Tibial nerve (tissue), 4 donors: Measurements from ENCODE around the gene PITPNM2. TPM values are rescaled to one million over a fixed set of nuclear protein-coding genes. Genes with fewer than 3 reads are reported as not detected.
A peak's percentile ranks its signal among the peaks of the same experiment; 100 is the strongest.

Source experiments
- DNase-seq, 2 donors: peaks; one replicate each; pipeline ENCODE4 v3.0.0-alpha.2; 2019; ENCODE audit warnings: low spot score in 2 of 2
- H3K27ac ChIP-seq, 4 donors: fragments of 200-600 bp; sonication (generic) in 3 of 4; one replicate each; pipeline ENCODE4 v1.5.1; 2017 to 2019; ENCODE audit warnings: mild to moderate bottlenecking in 1 of 4
- H3K27me3 ChIP-seq, 2 donors: fragments of 200-600 bp; sonication (generic) in 1 of 2; one replicate each; pipeline versions ENCODE4 v1.5.1 to v1.6.0; 2017 to 2019
- H3K36me3 ChIP-seq, 3 donors: fragments of 200-600 bp; sonication (generic); one replicate each; pipeline ENCODE4 v1.5.1; 2018 to 2019
- H3K4me1 ChIP-seq, 4 donors: fragments of 200-600 bp; sonication (generic) in 3 of 4; one replicate each; pipeline ENCODE4 v1.5.1; 2017 to 2019
- H3K4me3 ChIP-seq, 4 donors: fragments of 200-600 bp; sonication (generic) in 3 of 4; one replicate each; pipeline ENCODE4 v1.5.1; 2017 to 2019; ENCODE audit warnings: mild to moderate bottlenecking in 1 of 4, moderate library complexity in 1 of 4
- H3K9me3 ChIP-seq, 4 donors: fragments of 200-600 bp; sonication (generic) in 3 of 4; one replicate each; pipeline ENCODE4 v1.5.1; 2017 to 2019
- EP300 ChIP-seq, 2 donors: sonication (generic); formaldehyde crosslinking; IDR thresholded peaks; one replicate each; pipeline ENCODE4 v1.6.1; 2017; ENCODE audit warnings: antibody characterized with exemption in 2 of 2, mild to moderate bottlenecking in 1 of 2
- POLR2A ChIP-seq, 2 donors: fragments of 450-650 bp; IDR thresholded peaks; one replicate each; pipeline ENCODE4 v1.6.1; 2017; ENCODE audit warnings: antibody characterized with exemption in 2 of 2, mild to moderate bottlenecking in 2 of 2, moderate library complexity in 2 of 2
- WGBS, 2 donors: methylation state at CpG; one replicate each; pipeline ENCODE4 v1.1.5; 2018; 5-methylcytosine and 5-hydroxymethylcytosine counted together
- total RNA-seq, 4 donors: library from RNA; depleted of rRNA; stranded (reverse); fragments of >200 nt; gene quantifications; one replicate each; pipeline ENCODE4 v1.1.0, GENCODE V29; 2016
- TF ChIP-seq, protein P1 (sequence below), 5 experiments: fragments of 200-600 bp in 3 of 5; fragments of 450-650 bp in 2 of 5; sonication (generic) in 3 of 5; IDR thresholded peaks; one replicate each; pipeline ENCODE4 v1.5.1; 2016 to 2019; ENCODE audit warnings: antibody characterized with exemption in 5 of 5, mild to moderate bottlenecking in 3 of 5, moderate library complexity in 2 of 5

Gene PITPNM2
- total RNA-seq, 4 donors from 2014 or later: 6.1 to 9.8 (median 9.0) TPM

DNA sequence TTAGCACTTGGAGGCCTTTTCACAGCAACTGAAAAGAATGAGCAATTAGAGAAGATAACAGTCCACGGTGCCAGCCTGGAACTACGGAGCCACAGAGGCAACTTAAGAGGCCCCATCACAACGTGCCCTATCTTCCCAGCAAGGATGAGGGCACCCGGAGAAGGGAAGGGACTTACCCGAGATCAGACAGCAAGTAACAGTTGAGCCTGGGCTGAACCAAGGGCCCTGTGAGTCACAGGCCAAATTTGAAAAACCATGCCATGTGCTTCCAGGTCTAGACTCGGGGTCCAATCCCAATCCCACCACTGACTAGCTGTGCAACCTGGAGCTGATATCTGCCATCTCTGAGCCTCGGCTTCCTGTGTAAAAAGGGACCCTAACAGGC is 42.2 kb downstream of the PITPNM2 start:
- no peak for DNase-seq
- Histone ChIP-seq H3K27me3 (no peaks in the 10 kb centered on the region), H3K4me1 (peaks cover 0 to 65% (median 21%) of the 10 kb centered on the region in 4 donors), H3K36me3 (peaks cover 0 to 6% (median 0%) of the 10 kb centered on the region in 3 donors), H3K4me3 (no peak overlapping the region), H3K27ac (no peak overlapping the region), H3K9me3 (no peaks in the 10 kb centered on the region)
- WGBS, 2 donors: 76 to 86% methylated on average over 7 of the region's 7 CpGs
- TF ChIP-seq EP300 (IDR thresholded peaks at IDR 0.05) (no peak), POLR2A (IDR thresholded peaks at IDR 0.05) (no peak)
- TF ChIP-seq, protein P1, sequence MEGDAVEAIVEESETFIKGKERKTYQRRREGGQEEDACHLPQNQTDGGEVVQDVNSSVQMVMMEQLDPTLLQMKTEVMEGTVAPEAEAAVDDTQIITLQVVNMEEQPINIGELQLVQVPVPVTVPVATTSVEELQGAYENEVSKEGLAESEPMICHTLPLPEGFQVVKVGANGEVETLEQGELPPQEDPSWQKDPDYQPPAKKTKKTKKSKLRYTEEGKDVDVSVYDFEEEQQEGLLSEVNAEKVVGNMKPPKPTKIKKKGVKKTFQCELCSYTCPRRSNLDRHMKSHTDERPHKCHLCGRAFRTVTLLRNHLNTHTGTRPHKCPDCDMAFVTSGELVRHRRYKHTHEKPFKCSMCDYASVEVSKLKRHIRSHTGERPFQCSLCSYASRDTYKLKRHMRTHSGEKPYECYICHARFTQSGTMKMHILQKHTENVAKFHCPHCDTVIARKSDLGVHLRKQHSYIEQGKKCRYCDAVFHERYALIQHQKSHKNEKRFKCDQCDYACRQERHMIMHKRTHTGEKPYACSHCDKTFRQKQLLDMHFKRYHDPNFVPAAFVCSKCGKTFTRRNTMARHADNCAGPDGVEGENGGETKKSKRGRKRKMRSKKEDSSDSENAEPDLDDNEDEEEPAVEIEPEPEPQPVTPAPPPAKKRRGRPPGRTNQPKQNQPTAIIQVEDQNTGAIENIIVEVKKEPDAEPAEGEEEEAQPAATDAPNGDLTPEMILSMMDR (IDR thresholded peaks at IDR 0.05): no peak

DNA sequence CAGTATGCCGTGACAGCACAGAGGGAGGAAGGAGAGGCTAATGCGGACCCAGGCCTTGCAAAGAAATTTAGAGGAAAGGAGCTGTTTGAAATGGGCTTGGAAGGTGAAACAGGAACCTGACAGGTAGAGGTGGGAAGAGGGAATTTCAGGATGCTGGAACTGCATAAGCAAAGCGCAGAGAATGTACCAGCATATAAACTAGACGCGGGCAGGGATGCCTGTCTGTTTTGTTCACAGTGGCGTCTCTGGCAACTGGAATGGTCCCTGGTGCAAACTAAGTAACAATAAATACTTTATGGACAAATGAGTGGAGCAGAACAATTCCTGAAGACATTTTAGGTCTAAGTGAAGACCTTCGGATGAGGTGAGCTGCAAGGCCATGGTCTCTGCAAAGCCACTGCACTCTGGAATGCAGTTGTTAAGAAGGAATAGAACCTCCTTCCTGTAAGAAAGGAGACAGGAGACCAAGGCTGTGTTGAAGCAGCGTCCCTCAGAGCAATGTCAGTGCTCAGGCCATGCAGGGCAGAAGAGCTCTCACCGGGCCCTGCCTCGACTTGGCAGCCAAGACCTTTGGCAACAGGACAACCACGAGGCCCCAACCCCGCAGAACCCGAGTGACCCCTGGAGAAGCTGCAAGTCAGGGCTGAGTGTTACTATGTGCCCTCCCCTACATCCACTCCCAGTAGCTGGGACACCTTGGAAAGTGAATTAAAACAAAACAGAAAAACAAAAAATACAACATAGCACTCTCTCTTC is 42.8 kb downstream of the PITPNM2 start:
- TF ChIP-seq POLR2A (IDR thresholded peaks at IDR 0.05) (no peak), EP300 (IDR thresholded peaks at IDR 0.05) (no peak)
- TF ChIP-seq, protein P1 (IDR thresholded peaks at IDR 0.05): no peak
- Histone ChIP-seq H3K4me1 (peaks cover 0 to 63% (median 21%) of the 10 kb centered on the region in 4 donors), H3K36me3 (peaks cover 0 to 6% (median 0%) of the 10 kb centered on the region in 3 donors), H3K9me3 (no peaks in the 10 kb centered on the region), H3K4me3 (no peak overlapping the region), H3K27ac (no peak overlapping the region), H3K27me3 (no peaks in the 10 kb centered on the region)
- WGBS, 2 donors: 66 to 73% methylated on average over 13 of the region's 13 CpGs
- no peak for DNase-seq

DNA sequence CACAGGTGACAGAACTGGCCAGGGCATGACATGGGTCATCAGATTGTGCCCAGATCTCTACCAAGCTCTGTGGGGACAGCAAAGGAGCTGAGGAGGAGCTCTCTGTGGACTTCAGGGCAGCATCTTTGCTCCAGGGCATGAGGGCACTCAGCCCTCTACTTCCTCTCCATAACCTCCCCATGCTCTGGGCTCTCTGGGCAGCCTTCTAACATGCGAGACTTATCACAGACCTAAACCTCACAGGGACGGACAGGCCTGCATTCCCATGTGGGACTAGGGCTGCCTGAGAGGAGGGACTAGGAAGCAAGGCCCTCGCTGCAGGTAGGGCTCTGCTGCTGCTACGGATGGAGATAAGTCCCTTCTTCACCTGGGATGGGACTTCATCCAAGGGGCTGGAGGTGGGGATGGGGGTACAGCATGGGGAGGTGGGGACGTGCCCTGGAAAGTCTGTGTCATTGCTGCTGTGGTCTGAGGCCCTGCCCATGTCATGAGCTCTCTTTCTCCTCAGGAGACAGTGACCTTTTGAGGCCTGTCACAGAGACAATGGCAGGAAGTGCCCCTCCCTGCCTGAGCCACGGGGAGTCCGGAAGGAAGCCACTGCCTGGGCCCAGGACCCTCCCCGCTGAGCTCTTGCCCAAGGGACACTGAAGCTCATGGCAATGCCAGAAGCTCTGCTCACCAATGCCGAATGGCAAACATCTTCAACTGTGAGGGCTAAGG is 44.1 kb downstream of the PITPNM2 start:
- no peak for TF ChIP-seq EP300 (IDR thresholded peaks at IDR 0.05)
- TF ChIP-seq, protein P1 (IDR thresholded peaks at IDR 0.05): no peak
- no peak for TF ChIP-seq POLR2A (IDR thresholded peaks at IDR 0.05)
- DNase-seq: no peak
- no peak overlapping the region for H3K4me3 ChIP-seq
- peaks cover 0 to 6% (median 0%) of the 10 kb centered on the region in 3 donors for H3K36me3 ChIP-seq
- 57 to 70% methylated on average over 9 of the region's 9 CpGs for WGBS, 2 donors
- H3K27me3 ChIP-seq: no peaks in the 10 kb centered on the region
- H3K27ac ChIP-seq: peak overlapping the region in 1 of 4 donors; percentile 11
- H3K4me1 ChIP-seq: peaks cover 0 to 50% (median 20%) of the 10 kb centered on the region in 4 donors
- H3K9me3 ChIP-seq: no peaks in the 10 kb centered on the region

DNA sequence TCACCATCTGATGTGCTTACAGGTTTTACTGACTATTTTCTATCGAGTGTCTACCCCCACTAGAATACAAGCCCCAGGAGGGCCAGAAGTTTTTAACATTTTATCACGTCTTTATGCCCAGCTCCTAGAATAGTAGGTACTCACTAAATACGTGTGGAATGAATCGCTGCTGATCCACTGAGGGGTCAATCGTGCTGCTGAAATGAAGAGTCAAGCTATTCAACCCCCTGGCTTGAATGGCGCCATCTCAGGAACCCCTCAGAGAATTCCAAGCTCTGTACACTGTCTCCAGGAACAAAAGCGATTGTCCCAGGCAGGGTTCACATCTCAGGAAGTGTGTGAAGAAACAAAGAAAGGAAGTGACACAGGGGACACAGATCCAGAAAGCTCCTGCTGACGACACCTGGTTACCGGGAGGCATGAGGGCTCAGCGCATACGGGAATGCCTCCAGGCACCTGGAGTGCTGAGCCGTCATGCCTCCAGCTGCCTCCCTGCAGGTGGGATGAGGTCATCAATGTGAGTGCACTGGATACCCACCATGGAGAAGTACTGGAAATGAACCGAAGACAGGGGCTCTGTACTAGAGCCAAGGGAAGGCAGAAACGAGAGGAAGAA is 45.6 kb downstream of the PITPNM2 start:
- Histone ChIP-seq H3K27me3 (no peaks in the 10 kb centered on the region), H3K36me3 (peaks cover 0 to 6% (median 0%) of the 10 kb centered on the region in 3 donors), H3K9me3 (no peaks in the 10 kb centered on the region), H3K27ac (no peak overlapping the region), H3K4me3 (no peak overlapping the region), H3K4me1 (peaks cover 0 to 40% (median 20%) of the 10 kb centered on the region in 4 donors)
- TF ChIP-seq POLR2A (IDR thresholded peaks at IDR 0.05) (no peak), EP300 (IDR thresholded peaks at IDR 0.05) (peak in 1 of 2 donors; percentile 58)
- TF ChIP-seq, protein P1 (IDR thresholded peaks at IDR 0.05): no peak
- WGBS, 2 donors: 66 to 75% methylated on average over 14 of the region's 14 CpGs
- no peak for DNase-seq
